ENCODE results near the gene ITGA11. TPM values are rescaled to one million over a fixed set of nuclear protein-coding genes. Genes with fewer than 3 reads are reported as not detected.

Gene ITGA11
- polyA plus RNA-seq, 1 of the 3 experiments (the other 2 are of a cell fraction): 0.49 TPM

GRCh38 chr15:68262514-68263356, 169.2 kb downstream of the ITGA11 start:
- Histone ChIP-seq H3K9ac (no peak overlapping the region), H3K27me3 (ENCODE audit: insufficient read depth) (no peaks in the 10 kb centered on the region), H3K79me2 (ENCODE audit: insufficient read depth) (no peaks in the 10 kb centered on the region), H3F3A (replicated peaks; ENCODE audit: insufficient read depth) (peaks cover 3% of the 10 kb centered on the region), H2AFZ (ENCODE audit: low read depth) (no peak overlapping the region), H3K4me3 (ENCODE audit: low read depth in 2 of 2, low read length in 1 of 2) (no peak overlapping the region), H3K4me1 (ENCODE audit: control insufficient read depth in 1 of 2, insufficient read depth in 2 of 2, low read depth in 1 of 2, low read length in 1 of 2) (no peaks in the 10 kb centered on the region), H3K36me3 (replicated peaks in 1 of 2; ENCODE audit: control insufficient read depth in 1 of 2, insufficient read depth in 2 of 2, low read length in 1 of 2) (no peaks in the 10 kb centered on the region), H3K9me2 (no peaks in the 10 kb centered on the region), H3K4me2 (no peak overlapping the region), H3K27ac (ENCODE audit: low read depth in 2 of 2, low read length in 1 of 2) (no peak overlapping the region), H4K20me1 (ENCODE audit: insufficient read depth) (no peaks in the 10 kb centered on the region), H3K9me3 (no peaks in the 10 kb centered on the region)
- TF ChIP-seq, protein P1, sequence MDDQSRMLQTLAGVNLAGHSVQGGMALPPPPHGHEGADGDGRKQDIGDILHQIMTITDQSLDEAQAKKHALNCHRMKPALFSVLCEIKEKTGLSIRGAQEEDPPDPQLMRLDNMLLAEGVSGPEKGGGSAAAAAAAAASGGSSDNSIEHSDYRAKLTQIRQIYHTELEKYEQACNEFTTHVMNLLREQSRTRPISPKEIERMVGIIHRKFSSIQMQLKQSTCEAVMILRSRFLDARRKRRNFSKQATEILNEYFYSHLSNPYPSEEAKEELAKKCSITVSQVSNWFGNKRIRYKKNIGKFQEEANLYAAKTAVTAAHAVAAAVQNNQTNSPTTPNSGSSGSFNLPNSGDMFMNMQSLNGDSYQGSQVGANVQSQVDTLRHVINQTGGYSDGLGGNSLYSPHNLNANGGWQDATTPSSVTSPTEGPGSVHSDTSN (IDR thresholded peaks at IDR 0.05): no peak
- TF ChIP-seq, protein P2, sequence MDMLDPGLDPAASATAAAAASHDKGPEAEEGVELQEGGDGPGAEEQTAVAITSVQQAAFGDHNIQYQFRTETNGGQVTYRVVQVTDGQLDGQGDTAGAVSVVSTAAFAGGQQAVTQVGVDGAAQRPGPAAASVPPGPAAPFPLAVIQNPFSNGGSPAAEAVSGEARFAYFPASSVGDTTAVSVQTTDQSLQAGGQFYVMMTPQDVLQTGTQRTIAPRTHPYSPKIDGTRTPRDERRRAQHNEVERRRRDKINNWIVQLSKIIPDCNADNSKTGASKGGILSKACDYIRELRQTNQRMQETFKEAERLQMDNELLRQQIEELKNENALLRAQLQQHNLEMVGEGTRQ (IDR thresholded peaks at IDR 0.05; ENCODE audit: borderline replicate concordance, low read depth, low read length): no peak
- TF ChIP-seq TAF1 (IDR thresholded peaks at IDR 0.05; ENCODE audit: borderline replicate concordance, low read depth, low read length): no peak
- TF ChIP-seq POLR2AphosphoS5 (IDR thresholded peaks at IDR 0.05; ENCODE audit: low read depth, low read length): no peak
- no peak for TF ChIP-seq TCF12 (IDR thresholded peaks at IDR 0.05)
- TF ChIP-seq, protein P3, sequence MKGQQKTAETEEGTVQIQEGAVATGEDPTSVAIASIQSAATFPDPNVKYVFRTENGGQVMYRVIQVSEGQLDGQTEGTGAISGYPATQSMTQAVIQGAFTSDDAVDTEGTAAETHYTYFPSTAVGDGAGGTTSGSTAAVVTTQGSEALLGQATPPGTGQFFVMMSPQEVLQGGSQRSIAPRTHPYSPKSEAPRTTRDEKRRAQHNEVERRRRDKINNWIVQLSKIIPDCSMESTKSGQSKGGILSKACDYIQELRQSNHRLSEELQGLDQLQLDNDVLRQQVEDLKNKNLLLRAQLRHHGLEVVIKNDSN (IDR thresholded peaks at IDR 0.05; ENCODE audit: borderline replicate concordance, low read depth): no peak
- no peak for TF ChIP-seq GABPA (IDR thresholded peaks at IDR 0.05; ENCODE audit: low read depth)
- no peak for TF ChIP-seq RCOR1 (IDR thresholded peaks at IDR 0.05; ENCODE audit: low read length)
- no peak for TF ChIP-seq EZH2phosphoT487 (IDR thresholded peaks at IDR 0.05; ENCODE audit: borderline replicate concordance, low read depth)
- no peak for TF ChIP-seq MXI1 (IDR thresholded peaks at IDR 0.05; ENCODE audit: low read depth, low read length)
- no peak for TF ChIP-seq SMC3 (IDR thresholded peaks at IDR 0.05; ENCODE audit: low read depth, low read length)
- no peak for TF ChIP-seq EP300 (IDR thresholded peaks at IDR 0.05; ENCODE audit: borderline replicate concordance in 1 of 2, low read depth in 1 of 2, low read length in 1 of 2)
- TF ChIP-seq FOXJ3 (CRISPR knock-in tag; IDR thresholded peaks at IDR 0.05): no peak
- TF ChIP-seq TEAD4 (IDR thresholded peaks at IDR 0.05; ENCODE audit: borderline replicate concordance, insufficient read depth): no peak
- TF ChIP-seq IRF3 (IDR thresholded peaks at IDR 0.05; ENCODE audit: low read depth, low read length): no peak
- TF ChIP-seq NFIC (IDR thresholded peaks at IDR 0.05; ENCODE audit: borderline replicate concordance): no peak
- TF ChIP-seq CHD2 (IDR thresholded peaks at IDR 0.05; ENCODE audit: low read length, partially characterized antibody): no peak
- TF ChIP-seq FOXM1 (IDR thresholded peaks at IDR 0.05; ENCODE audit: low read depth): no peak
- no peak for TF ChIP-seq ZBTB33 (IDR thresholded peaks at IDR 0.05; ENCODE audit: borderline replicate concordance, low read depth)
- no peak for TF ChIP-seq GATA2 (CRISPR knock-in tag; IDR thresholded peaks at IDR 0.05)
- 67% methylated on average over 5 of the region's 5 CpGs for WGBS (ENCODE audit: low lambda C conversion rate)
- ChIA-PET CTCF (interaction anchor here (0.9 to 1.9 kb wide), 3 partner anchors 9 to 44 kb away, joined by 3 to 10 read pairs (median 5); no protein-coding TSS in a partner anchor), POLR2A (no interaction called here)
- no peak for DNase-seq

Data from SK-N-SH (cell line).